ENCODE measurements around the gene SH3GL3.

The SH3GL3 gene

GRCh38 chr15:83462953-83463433, 15.9 kb downstream of the SH3GL3 start:
- no peaks in the 10 kb centered on the region for H3K9me3 ChIP-seq (ENCODE audit: control insufficient read depth, low read length)
- no peaks in the 10 kb centered on the region for H3K36me3 ChIP-seq (ENCODE audit: control insufficient read depth, insufficient read depth, low read length, severe bottlenecking)
- no peak for DNase-seq (ENCODE audit: low read depth)
- no peak overlapping the region for H3K4me3 ChIP-seq (ENCODE audit: low read length)
- H3K4me1 ChIP-seq (ENCODE audit: control insufficient read depth, insufficient read depth, low read length): no peaks in the 10 kb centered on the region
- H3K27me3 ChIP-seq (replicated peaks; ENCODE audit: control insufficient read depth, insufficient read depth, low read length): peaks cover 6% of the 10 kb centered on the region
- H3K9ac ChIP-seq (ENCODE audit: low read length): no peak overlapping the region

- Histone ChIP-seq H3K9me3 (ENCODE audit: control insufficient read depth, low read length) (peaks cover 5% of the 10 kb centered on the region), H3K9ac (ENCODE audit: low read length) (no peak overlapping the region), H3K36me3 (ENCODE audit: control insufficient read depth, insufficient read depth, low read length, severe bottlenecking) (no peaks in the 10 kb centered on the region), H3K27me3 (replicated peaks; ENCODE audit: control insufficient read depth, insufficient read depth, low read length) (no peaks in the 10 kb centered on the region), H3K4me1 (ENCODE audit: control insufficient read depth, insufficient read depth, low read length) (no peaks in the 10 kb centered on the region), H3K4me3 (ENCODE audit: low read length) (no peak overlapping the region)
- DNase-seq (ENCODE audit: low read depth): no peak
Observed at GRCh38 chr15:83470887-83471286, 23.7 kb downstream of the SH3GL3 start.

- Histone ChIP-seq H3K4me1 (ENCODE audit: control insufficient read depth, insufficient read depth, low read length) (no peaks in the 10 kb centered on the region), H3K36me3 (ENCODE audit: control insufficient read depth, insufficient read depth, low read length, severe bottlenecking) (no peaks in the 10 kb centered on the region), H3K9me3 (ENCODE audit: control insufficient read depth, low read length) (peaks cover 5% of the 10 kb centered on the region), H3K4me3 (ENCODE audit: low read length) (no peak overlapping the region), H3K27me3 (replicated peaks; ENCODE audit: control insufficient read depth, insufficient read depth, low read length) (no peaks in the 10 kb centered on the region), H3K9ac (ENCODE audit: low read length) (no peak overlapping the region)
- no peak for DNase-seq (ENCODE audit: low read depth)
Observed at GRCh38 chr15:83471307-83471866, 24.2 kb downstream of the SH3GL3 start.

- Histone ChIP-seq H3K36me3 (ENCODE audit: control insufficient read depth, insufficient read depth, low read length, severe bottlenecking) (no peaks in the 10 kb centered on the region), H3K4me3 (ENCODE audit: low read length) (no peak overlapping the region), H3K27me3 (replicated peaks; ENCODE audit: control insufficient read depth, insufficient read depth, low read length) (no peaks in the 10 kb centered on the region), H3K4me1 (ENCODE audit: control insufficient read depth, insufficient read depth, low read length) (no peaks in the 10 kb centered on the region), H3K9me3 (ENCODE audit: control insufficient read depth, low read length) (peaks cover 5% of the 10 kb centered on the region), H3K9ac (ENCODE audit: low read length) (no peak overlapping the region)
- no peak for DNase-seq (ENCODE audit: low read depth)
Observed at GRCh38 chr15:83472151-83472550, 25.0 kb downstream of the SH3GL3 start.

GRCh38 chr15:83472797-83473196, 25.7 kb downstream of the SH3GL3 start:
- no peak for DNase-seq (ENCODE audit: low read depth)
- Histone ChIP-seq H3K27me3 (replicated peaks; ENCODE audit: control insufficient read depth, insufficient read depth, low read length) (no peaks in the 10 kb centered on the region), H3K9me3 (ENCODE audit: control insufficient read depth, low read length) (peaks cover 5% of the 10 kb centered on the region), H3K9ac (ENCODE audit: low read length) (no peak overlapping the region), H3K4me3 (ENCODE audit: low read length) (no peak overlapping the region), H3K4me1 (ENCODE audit: control insufficient read depth, insufficient read depth, low read length) (no peaks in the 10 kb centered on the region), H3K36me3 (ENCODE audit: control insufficient read depth, insufficient read depth, low read length, severe bottlenecking) (no peaks in the 10 kb centered on the region)

- Histone ChIP-seq H3K4me1 (ENCODE audit: control insufficient read depth, insufficient read depth, low read length) (no peaks in the 10 kb centered on the region), H3K9me3 (ENCODE audit: control insufficient read depth, low read length) (peaks cover 5% of the 10 kb centered on the region), H3K9ac (ENCODE audit: low read length) (no peak overlapping the region), H3K4me3 (ENCODE audit: low read length) (no peak overlapping the region), H3K27me3 (replicated peaks; ENCODE audit: control insufficient read depth, insufficient read depth, low read length) (peaks cover 6% of the 10 kb centered on the region), H3K36me3 (ENCODE audit: control insufficient read depth, insufficient read depth, low read length, severe bottlenecking) (no peaks in the 10 kb centered on the region)
- no peak for DNase-seq (ENCODE audit: low read depth)
Observed at GRCh38 chr15:83474578-83474977, 27.4 kb downstream of the SH3GL3 start.

GRCh38 chr15:83475551-83475950, 28.4 kb downstream of the SH3GL3 start:
- Histone ChIP-seq H3K9me3 (ENCODE audit: control insufficient read depth, low read length) (peaks cover 5% of the 10 kb centered on the region), H3K4me1 (ENCODE audit: control insufficient read depth, insufficient read depth, low read length) (no peaks in the 10 kb centered on the region), H3K4me3 (ENCODE audit: low read length) (no peak overlapping the region), H3K9ac (ENCODE audit: low read length) (no peak overlapping the region), H3K27me3 (replicated peaks; ENCODE audit: control insufficient read depth, insufficient read depth, low read length) (peaks cover 8% of the 10 kb centered on the region), H3K36me3 (ENCODE audit: control insufficient read depth, insufficient read depth, low read length, severe bottlenecking) (no peaks in the 10 kb centered on the region)
- DNase-seq (ENCODE audit: low read depth): peak; percentile 3

- Histone ChIP-seq H3K9me3 (ENCODE audit: control insufficient read depth, low read length) (peaks cover 5% of the 10 kb centered on the region), H3K4me3 (ENCODE audit: low read length) (no peak overlapping the region), H3K36me3 (ENCODE audit: control insufficient read depth, insufficient read depth, low read length, severe bottlenecking) (no peaks in the 10 kb centered on the region), H3K9ac (ENCODE audit: low read length) (no peak overlapping the region), H3K4me1 (ENCODE audit: control insufficient read depth, insufficient read depth, low read length) (no peaks in the 10 kb centered on the region), H3K27me3 (replicated peaks; ENCODE audit: control insufficient read depth, insufficient read depth, low read length) (peaks cover 8% of the 10 kb centered on the region)
- no peak for DNase-seq (ENCODE audit: low read depth)
Observed at GRCh38 chr15:83476066-83476465, 28.9 kb downstream of the SH3GL3 start.

- H3K4me1 ChIP-seq (ENCODE audit: control insufficient read depth, insufficient read depth, low read length): no peaks in the 10 kb centered on the region
- no peaks in the 10 kb centered on the region for H3K36me3 ChIP-seq (ENCODE audit: control insufficient read depth, insufficient read depth, low read length, severe bottlenecking)
- peaks cover 8% of the 10 kb centered on the region for H3K27me3 ChIP-seq (replicated peaks; ENCODE audit: control insufficient read depth, insufficient read depth, low read length)
- no peaks in the 10 kb centered on the region for H3K9me3 ChIP-seq (ENCODE audit: control insufficient read depth, low read length)
- no peak overlapping the region for H3K4me3 ChIP-seq (ENCODE audit: low read length)
- H3K9ac ChIP-seq (ENCODE audit: low read length): no peak overlapping the region
- DNase-seq (ENCODE audit: low read depth): no peak
Observed at GRCh38 chr15:83476708-83477107, 29.6 kb downstream of the SH3GL3 start.

GRCh38 chr15:83477172-83477807, 30.1 kb downstream of the SH3GL3 start:
- Histone ChIP-seq H3K9me3 (ENCODE audit: control insufficient read depth, low read length) (no peaks in the 10 kb centered on the region), H3K9ac (ENCODE audit: low read length) (no peak overlapping the region), H3K4me3 (ENCODE audit: low read length) (no peak overlapping the region), H3K27me3 (replicated peaks; ENCODE audit: control insufficient read depth, insufficient read depth, low read length) (peaks cover 8% of the 10 kb centered on the region), H3K36me3 (ENCODE audit: control insufficient read depth, insufficient read depth, low read length, severe bottlenecking) (no peaks in the 10 kb centered on the region), H3K4me1 (ENCODE audit: control insufficient read depth, insufficient read depth, low read length) (no peaks in the 10 kb centered on the region)
- no peak for DNase-seq (ENCODE audit: low read depth)

GRCh38 chr15:83477808-83478537, 30.8 kb downstream of the SH3GL3 start:
- H3K4me3 ChIP-seq (ENCODE audit: low read length): no peak overlapping the region
- H3K4me1 ChIP-seq (ENCODE audit: control insufficient read depth, insufficient read depth, low read length): no peaks in the 10 kb centered on the region
- peaks cover 3% of the 10 kb centered on the region for H3K9me3 ChIP-seq (ENCODE audit: control insufficient read depth, low read length)
- no peak overlapping the region for H3K9ac ChIP-seq (ENCODE audit: low read length)
- peaks cover 8% of the 10 kb centered on the region for H3K27me3 ChIP-seq (replicated peaks; ENCODE audit: control insufficient read depth, insufficient read depth, low read length)
- H3K36me3 ChIP-seq (ENCODE audit: control insufficient read depth, insufficient read depth, low read length, severe bottlenecking): no peaks in the 10 kb centered on the region
- no peak for DNase-seq (ENCODE audit: low read depth)
